Measurements from ENCODE around the gene ALDH1B1.
"Not testable (repeated sequence)": the region's sequence is repeated elsewhere in the genome, so short reads cannot be mapped to it uniquely, and the experiment has no call there.

The ALDH1B1 gene

DNA sequence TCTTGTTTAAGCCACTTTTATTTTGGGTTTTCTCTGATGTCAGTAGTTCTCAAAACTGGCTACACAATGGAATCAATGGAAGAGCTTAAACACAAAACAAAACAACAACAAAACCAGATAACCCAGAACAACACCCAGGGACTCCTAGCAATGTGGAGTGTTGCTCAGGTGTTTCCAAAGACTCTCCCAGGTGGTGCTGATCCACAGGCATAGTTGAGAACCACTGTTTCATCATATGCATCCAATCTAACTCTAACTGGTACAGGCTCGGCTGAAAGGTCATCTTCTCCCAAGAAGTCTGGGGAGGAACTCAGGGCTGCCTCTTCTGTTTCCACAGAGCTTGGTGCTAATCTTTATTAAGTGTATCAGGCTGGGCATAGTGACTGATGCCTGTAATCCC lies 5.4 kb upstream of the ALDH1B1 start:
- DNase-seq (ENCODE audit: low read depth, low spot score): no peak

DNA sequence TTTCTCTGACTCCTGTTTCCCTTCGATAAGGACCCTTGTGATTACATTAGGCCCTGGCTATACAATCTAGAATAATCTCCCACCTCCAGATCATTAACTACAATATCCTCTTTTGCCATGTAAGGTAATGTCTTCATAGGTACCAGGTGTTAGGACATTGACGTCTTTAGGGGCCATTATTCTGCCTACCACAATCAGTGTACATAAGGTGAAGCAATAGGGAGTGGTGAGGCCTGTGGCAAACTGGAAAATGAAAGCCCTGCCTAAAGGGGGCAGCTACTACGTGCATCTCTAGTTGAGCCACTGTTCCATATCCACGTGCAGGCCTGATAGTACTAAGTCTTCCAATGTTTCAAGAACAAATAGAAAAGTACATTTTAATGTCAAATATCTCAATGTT lies 4.8 kb upstream of the ALDH1B1 start:
- DNase-seq (ENCODE audit: low read depth, low spot score): no peak

DNA sequence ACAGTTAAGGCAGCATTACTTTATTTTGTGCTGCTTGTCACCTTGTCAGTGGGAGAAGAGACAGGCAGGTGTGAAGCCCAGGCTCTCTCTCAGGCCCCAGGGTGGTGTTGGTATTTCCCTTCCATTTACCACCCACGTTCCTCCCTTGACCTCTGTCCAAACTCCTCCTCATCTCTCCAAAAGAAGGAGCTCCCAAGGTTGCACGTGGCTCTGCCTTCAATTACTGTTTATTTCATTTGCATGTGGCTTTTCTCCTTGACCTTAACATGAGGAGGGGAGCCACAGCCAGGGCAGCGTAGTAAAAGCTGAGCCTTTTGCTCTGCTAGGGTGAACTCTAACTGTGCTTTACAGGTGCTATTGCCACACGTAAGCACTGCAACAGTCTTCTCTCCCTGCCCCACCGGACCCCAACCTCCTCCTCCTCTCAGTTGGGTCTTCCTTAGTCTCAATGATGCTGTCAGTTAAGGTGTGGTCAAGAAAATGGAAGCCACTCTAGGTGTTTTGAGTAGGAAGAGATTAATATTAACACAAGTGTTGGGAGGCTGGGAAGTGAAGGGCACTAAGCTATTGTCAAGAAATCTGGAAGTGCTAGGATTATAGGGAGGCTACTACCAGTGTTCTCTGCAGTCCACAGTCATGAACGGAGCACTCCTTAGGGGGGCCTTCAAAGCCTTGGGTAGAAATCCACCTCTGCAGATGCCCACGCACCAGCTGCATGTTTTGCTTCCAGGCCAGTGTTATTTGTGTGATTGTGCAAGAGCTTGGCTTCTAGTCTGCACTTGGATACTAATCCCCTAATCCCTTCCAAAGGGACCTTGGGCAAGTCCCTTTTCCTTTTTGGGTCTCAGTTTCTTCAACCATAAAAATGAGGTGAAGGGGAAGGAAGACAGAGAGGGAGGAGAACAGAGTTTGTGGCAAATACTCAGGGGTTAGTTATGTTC lies 3.9 kb upstream of the ALDH1B1 start:
- DNase-seq (ENCODE audit: low read depth, low spot score): no peak

DNA sequence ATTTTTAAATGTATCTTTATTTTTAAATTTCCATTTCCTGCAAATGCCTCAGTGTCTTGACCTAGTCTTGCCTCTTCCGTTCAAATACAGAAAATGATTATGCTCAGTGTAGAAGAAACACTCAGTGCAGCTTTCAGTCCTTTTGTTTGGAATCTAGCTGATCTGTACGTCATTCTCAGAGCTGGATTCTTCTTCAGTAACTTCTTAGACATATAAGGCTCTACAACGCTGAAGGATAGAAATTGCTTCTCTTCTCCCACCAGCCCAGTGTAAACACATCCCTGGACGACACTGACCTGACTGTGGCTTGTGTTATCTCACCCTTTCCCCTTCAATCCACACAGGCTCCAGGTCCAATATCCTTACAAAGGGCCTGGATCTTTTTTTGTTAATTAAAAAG lies 3.2 kb upstream of the ALDH1B1 start:
- DNase-seq (ENCODE audit: low read depth, low spot score): no peak

DNA sequence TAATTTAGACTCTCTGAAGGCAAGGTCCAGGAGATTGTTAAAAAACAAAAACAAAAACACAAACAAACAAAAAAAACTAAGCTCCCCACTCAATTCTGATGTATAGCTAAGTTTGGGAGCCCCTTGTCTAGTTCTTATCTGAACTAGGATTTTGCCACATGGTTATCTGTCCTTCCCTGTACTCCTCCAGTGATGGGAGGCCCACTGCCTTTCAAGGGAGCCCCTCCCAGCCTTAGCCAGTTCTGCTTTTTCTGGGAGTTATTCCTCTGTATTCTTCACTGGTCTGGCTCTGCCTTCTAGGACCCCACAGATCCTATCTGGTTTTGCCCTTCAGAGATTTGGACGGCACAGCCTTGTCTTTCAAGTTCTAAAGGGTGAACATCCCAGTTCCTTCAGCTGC lies 2.1 kb upstream of the ALDH1B1 start:
- no peak for DNase-seq (ENCODE audit: low read depth, low spot score)

DNA sequence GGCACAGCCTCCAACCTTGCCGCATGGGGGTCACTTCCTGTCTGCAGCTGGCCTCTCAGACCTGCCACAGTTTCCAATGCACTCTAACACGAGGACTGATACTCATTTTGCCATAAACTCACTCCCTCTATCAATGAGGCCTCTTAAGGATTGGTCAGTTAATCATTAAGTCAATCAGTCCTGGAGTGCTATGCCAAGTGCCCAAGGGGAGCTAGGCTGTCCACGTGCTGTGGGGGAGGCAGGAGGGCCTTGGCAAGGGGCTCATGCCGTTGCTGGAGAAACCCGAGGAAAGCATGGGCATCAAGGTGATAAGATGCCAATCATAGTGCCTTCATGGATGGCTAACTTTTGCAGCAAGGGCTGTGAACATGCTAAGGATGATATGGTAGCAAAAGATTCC lies 1.7 kb upstream of the ALDH1B1 start:
- DNase-seq (ENCODE audit: low read depth, low spot score): no peak

DNA sequence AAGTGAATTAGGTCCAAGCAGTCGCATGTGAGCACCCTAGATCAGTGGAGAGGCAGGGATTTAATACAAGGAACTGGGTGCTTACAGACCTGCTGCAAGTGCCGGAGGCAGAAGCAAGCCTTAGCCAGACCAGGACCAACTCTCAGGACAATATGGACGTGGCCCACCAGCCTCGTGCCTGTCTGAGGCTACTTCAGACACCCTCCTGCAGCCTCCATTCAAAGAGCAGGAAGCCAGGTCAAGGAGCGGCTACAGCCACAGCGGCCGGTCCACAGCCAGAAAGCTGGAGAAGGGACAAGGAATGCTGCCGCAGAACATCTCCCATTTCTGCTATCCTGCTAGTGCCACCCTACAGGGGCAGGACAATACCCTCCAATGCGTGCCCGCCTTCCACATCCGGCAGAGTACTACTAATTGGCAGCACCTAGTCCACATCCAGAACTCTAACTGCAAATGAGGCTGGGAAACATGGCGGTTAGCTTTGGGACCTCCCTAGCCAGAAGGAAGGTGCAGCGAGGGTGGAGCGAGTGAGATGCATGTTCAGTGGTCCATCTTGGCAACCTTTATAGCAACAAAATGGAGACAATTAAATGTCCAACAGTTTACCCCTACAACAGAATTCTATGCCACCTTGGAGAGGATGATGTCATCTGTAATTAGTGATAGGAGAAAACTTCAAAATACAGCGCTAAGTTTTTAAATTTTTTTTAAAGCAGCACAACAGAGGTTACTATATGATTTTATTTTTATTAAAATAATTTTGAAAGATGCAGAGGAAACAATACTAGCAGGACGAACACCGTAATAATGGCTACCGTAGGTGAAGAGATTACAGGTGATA lies 1.0 kb upstream of the ALDH1B1 start:
- no peak for DNase-seq (ENCODE audit: low read depth, low spot score)

DNA sequence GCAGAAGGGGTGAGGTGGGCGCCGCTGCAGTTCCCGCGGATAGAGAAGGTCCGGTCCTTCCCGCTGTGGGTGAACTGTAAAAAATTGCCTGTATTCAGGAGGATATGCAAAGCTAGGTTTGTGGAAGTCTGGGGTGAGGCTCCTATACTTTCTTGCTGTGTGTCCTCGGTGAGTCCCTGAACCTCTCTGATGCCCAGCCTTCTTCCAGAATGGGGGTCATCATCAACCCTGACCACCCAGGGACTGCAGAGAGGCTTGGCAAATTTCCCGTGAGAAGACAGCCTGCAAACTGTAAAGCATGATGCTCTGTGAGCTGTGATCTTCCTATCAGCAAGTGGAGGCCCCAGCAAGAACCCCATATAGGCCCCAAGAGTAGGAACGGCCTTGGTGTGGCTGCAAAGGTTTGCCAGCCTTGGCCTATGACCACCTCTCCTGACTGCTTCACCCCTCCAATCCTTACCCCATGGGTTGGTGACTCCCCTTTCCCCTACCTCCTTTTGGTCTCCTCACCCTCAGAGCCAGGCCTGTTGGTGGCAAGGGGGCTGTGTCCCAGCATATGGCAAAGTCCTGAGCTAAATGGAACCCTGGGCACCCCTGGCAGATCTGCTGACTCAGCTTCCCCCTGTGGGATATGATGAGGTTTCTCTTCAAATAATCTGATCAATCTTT lies 760 bp downstream of the ALDH1B1 start:
- DNase-seq (ENCODE audit: low read depth, low spot score): no peak

DNA sequence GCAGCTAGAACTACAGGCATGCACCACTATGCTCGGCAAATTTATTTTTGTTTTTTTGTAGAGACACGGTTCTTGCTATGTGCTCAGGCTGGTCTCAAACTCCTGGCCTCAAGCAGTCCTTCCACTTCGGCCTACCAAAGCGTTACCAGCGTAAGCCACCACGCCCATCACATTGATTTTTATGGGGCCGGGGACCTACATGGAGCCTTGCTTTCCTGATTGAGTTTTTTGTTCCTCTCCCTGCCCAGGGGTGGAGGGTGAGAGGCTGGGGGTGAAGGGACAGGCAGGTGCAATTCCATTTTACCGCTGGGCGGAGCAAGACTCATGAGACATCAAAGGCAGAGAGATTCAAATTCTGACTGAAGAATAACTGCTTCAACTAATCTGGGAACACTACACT lies 1.9 kb downstream of the ALDH1B1 start:
- no peak for DNase-seq (ENCODE audit: low read depth, low spot score)

DNA sequence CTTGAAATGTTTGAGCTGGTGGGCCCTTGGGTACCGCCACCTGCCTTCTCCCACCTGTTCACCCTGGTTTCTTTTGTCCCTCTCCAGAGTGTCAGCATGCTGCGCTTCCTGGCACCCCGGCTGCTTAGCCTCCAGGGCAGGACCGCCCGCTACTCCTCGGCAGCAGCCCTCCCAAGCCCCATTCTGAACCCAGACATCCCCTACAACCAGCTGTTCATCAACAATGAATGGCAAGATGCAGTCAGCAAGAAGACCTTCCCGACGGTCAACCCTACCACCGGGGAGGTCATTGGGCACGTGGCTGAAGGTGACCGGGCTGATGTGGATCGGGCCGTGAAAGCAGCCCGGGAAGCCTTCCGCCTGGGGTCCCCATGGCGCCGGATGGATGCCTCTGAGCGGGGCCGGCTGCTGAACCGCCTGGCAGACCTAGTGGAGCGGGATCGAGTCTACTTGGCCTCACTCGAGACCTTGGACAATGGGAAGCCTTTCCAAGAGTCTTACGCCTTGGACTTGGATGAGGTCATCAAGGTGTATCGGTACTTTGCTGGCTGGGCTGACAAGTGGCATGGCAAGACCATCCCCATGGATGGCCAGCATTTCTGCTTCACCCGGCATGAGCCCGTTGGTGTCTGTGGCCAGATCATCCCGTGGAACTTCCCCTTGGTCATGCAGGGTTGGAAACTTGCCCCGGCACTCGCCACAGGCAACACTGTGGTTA lies 3.3 kb downstream of the ALDH1B1 start:
- no peak for DNase-seq (ENCODE audit: low read depth, low spot score)

DNA sequence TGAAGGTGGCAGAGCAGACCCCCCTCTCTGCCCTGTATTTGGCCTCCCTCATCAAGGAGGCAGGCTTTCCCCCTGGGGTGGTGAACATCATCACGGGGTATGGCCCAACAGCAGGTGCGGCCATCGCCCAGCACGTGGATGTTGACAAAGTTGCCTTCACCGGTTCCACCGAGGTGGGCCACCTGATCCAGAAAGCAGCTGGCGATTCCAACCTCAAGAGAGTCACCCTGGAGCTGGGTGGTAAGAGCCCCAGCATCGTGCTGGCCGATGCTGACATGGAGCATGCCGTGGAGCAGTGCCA lies 3.8 kb downstream of the ALDH1B1 start:
- DNase-seq (ENCODE audit: low read depth, low spot score): no peak

DNA sequence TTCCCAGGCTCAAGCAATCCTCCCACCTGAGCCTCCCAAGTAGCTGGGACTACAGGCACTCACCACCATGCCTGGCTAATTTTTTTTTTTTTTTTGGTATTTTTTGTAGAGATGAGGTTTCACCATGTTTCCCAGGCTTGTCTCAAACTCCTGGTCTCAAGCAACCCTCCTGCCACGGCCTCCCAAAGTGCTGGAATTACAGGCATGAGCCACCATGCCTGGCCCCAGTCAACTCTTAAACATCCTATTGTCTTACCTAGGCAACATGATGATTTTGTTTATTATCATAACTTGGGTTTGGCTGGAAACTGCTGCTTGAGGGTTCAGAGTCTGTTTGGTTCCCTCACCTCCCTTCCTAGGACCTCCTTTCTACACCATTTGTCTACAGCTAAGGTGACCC lies 6.7 kb downstream of the ALDH1B1 start:
- DNase-seq (ENCODE audit: low read depth, low spot score): not testable (repeated sequence)

DNA sequence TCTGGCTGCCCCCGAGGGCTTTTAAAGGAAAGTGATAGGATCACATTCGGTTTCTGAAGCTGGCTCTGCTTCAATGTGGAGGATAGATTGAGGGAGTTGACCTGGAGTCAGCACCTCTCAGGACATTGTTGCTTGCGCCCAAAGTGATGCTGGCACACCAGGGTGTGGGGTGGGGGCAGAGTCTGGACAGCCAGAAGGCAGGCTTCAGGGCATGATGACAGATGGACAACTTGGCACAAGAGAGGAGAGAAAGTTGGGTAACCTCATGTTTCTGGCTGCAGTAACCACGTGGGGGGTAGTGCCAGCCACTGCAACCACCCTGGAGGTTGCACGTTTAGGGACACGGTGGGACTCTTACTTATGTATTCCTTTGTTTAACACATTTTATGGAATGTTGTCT lies 9.5 kb downstream of the ALDH1B1 start:
- no peak for DNase-seq (ENCODE audit: low read depth, low spot score)

DNA sequence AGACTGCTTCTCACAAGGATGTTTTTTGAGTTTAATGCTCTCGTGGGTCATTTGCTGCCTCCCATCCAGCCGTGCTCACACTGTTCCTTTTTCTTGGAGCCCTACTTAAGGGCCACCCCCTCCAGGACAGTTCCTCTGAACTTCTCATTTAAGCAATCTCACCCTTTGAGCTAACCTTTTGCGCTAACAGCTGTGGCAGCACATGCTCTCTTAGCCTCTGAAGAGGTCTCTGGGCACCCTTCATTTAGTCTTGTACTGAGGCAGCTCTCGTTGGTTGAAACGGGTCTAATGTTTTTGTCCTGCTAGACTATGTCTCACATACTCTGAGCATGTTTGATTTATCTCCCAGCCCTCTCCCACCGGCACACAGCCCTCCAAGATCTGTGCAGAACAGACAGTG lies 11.8 kb downstream of the ALDH1B1 start:
- DNase-seq (ENCODE audit: low read depth, low spot score): no peak

DNA sequence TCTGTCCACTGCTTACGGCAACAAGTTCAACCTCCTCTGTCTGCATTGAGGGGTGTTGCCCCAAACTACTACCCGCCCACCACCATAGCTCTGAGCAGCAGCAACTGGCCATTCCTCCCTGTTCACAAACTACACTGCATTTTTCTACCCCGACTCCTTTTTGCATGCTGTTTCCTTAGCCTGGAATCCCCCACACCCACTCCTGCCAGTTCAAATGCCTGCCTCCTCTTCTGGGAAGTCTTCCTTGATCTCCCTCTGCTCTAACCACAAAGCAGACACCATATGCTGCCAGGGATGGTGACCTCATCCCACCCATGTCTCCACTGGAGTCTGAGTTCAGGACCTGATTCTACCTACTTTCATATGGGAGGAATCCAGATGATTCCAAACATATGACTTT lies 13.3 kb downstream of the ALDH1B1 start:
- DNase-seq (ENCODE audit: low read depth, low spot score): no peak

DNA sequence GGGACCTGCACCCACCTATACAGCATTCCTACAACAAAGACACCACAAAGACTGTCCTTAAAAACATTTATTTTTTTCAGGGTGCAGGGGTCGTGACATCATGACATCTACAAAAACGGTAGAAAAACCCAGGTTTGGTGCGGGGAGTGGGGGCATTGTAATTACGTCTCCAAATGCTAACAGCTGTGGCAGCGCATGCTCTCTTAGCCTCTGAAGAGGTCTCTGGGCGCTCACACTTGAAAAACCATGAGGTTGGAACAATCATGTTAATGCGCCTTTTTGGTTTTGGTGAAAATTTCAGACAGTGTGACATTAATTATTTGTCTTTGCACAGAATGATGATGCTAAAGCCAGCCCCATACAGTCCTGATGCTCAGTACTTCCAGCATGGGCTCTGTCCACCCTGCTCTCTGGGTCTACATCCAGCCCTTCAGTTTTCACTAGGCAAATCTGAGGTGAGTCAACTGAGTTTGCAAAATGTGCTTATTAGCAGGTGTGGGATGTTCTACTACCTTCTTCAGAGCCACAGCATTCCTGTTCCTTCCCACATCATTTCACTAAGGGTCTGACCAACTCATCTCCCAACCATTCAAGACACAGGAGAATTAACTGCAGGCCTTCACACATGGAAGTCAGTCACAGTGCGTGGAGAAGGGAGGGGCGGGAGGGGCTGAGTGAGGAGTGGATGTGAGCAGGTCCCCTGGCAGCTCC lies 14.1 kb downstream of the ALDH1B1 start:
- no peak for DNase-seq (ENCODE audit: low read depth, low spot score)

DNA sequence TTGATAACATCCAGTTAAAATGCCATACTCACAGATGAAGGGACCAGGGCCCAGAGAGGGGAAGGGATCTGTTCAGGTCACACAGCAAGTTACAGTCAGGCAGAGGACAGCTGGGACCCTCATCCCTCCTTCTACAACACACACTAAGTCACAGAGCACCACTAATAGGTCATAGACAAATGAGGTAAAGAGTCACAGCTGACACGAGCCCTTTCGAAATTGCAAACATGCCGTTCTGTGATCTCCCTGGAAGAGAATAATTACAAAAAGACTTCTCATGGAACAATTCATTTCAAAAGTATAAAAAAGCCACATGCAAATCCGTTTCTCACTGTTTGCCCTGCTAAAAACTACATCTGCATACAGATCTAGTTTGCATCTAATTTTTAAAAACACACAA lies 16.2 kb downstream of the ALDH1B1 start:
- DNase-seq (ENCODE audit: low read depth, low spot score): no peak

DNA sequence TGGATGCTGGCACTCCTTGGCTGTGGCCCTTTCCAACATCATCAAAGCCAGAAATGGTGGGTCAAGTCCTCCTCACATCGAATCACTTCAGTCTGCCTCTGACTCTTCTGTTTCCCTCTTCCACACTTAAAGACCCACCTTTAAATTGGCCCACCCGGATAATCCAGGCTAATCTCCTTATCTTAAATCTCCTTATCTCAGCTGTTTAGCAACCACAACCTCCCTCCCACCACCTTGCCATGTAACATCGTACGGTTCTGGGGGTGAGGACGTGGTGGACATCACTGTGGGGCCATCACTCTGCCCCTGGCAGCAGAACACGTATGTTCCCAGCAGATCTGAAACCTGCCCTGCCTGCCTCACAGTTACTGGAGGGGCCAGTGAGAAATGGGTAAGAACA lies 20.2 kb downstream of the ALDH1B1 start:
- no peak for DNase-seq (ENCODE audit: low read depth, low spot score)

DNA sequence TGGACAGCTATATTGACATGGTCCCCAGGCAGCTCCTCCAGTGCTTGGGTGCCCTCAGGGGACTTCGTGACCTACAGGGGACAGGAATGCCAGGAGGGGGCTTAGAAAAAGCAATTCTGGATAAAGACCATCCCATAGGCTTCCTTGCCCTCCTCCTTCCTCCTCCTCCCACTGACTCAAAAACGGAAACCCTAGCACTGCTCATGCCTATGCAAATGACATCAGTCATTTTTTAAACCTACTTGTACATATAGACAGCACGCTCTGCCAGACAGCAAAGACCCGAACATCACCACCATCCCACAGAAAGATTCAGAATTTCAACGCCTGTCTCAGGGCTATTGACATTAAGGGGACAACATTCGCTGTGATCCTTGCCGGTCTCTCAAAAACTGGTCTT lies 20.8 kb downstream of the ALDH1B1 start:
- no peak for DNase-seq (ENCODE audit: low read depth, low spot score)

DNA sequence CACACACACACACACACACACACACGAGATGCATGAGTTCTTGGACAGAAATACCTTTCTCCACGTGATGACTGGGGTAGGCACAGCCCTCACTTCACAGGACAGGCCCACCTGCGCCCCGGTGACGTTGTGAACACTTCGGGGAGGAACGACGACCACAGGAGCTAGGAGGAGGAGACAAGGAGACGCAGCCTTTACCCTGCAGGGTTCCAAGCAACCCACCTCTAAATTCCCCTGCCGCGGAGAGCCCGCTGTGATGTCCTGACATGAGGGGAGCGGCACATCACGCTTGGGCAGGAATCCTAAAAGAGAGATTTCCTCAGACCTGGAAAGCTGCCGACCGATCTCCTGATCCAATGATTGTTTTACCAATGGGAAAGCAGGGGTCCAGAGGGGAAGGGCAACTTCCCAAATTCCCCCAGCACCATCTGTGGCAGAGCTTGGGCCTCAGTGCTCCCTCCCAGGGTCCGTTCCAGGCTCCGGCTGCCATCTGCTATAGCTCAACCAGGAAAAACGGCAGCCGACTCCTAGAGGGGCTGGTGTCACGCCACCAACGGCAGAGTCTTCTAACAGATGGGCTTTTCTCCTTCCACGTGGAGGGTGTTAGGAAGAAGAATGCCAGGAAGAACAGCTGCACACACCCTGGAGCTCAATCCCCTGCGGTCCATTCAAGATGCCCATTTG lies 21.7 kb downstream of the ALDH1B1 start:
- no peak for DNase-seq (ENCODE audit: low read depth, low spot score)

DNA sequence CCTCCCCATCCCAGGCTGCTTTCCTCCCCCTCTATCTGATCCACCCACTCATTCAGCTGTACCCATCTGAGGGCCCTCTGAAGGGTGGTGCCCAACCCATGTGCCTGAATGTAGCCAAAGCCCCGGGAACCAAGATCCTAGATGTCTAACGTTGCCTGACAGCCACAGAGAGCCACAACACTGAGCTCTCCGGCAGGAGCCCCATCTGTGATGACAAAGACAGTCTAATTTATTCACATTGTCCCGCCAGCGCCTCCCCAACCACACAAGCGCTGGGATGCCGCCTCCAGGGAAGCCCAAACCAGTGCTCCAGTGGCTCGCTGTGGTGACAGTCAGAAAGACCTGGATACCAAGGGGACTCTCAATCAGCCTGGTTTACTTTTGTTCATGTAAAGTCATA lies 23.4 kb downstream of the ALDH1B1 start:
- DNase-seq (ENCODE audit: low read depth, low spot score): no peak

All from activated naive CD8-positive, alpha-beta T cell treated with anti-CD3 and anti-CD28 coated beads, Interleukin-2, amount 50 U/mL, for 16 hours (primary cell).